Panc1 (cell line): ENCODE results near the gene ENO1. TPM values are rescaled to one million over a fixed set of nuclear protein-coding genes. Genes with fewer than 3 reads are reported as not detected.

ENCODE experiments used
- ATAC-seq: fragments of 200-7000 bp; cut with Tn5 transposase; 2 replicates; pipeline ENCODE4 v1.9.1; 2020; ENCODE audit warnings: mild to moderate bottlenecking, moderate library complexity
- BruUV-seq: library from RNA; stranded (reverse); fragments of 400-500 nt; replicated peaks from 2 replicates; lab custom pipeline; 2021; lab: Mats Ljungman, UMichigan
- CTCF ChIA-PET: fragments of 300-600 bp; sonication (Branson Sonifier 250); formaldehyde crosslinking; loops from one replicate; lab custom pipeline; 2022; ENCODE audit warnings: antibody characterized with exemption; lab: Charles Lee
- POLR2A ChIA-PET: fragments of 300-600 bp; sonication (Branson Sonifier 250); formaldehyde crosslinking; loops from one replicate; lab custom pipeline; 2022; ENCODE audit warnings: antibody characterized with exemption; lab: Charles Lee
- DNase-seq: peaks from one replicate; pipeline ENCODE4 v3.0.0-alpha.2; 2010; ENCODE audit warnings: low read depth, low spot score
- H3K27ac ChIP-seq: 2 replicates; pipeline ENCODE4 v1.5.1; 2011; ENCODE audit warnings: mild to moderate bottlenecking, low read length, inconsistent platforms
- H3K27me3 ChIP-seq: fragments of 200-500 bp; sonication (Bioruptor generic); 2 replicates; pipeline ENCODE4 v1.6.0; 2014; ENCODE audit warnings: low read length, inconsistent platforms; ENCODE audit not compliant: control insufficient read depth, insufficient read depth
- H3K36me3 ChIP-seq: fragments of 200-500 bp; sonication (Bioruptor generic); 2 replicates; pipeline ENCODE4 v1.5.1; 2014; ENCODE audit warnings: inconsistent platforms, mild to moderate bottlenecking, low read length, moderate library complexity; ENCODE audit not compliant: control insufficient read depth, insufficient read depth
- H3K4me1 ChIP-seq: 2 replicates; pipeline ENCODE4 v1.5.1; 2011; ENCODE audit warnings: inconsistent platforms, mild to moderate bottlenecking, low read length, moderate library complexity; ENCODE audit not compliant: control insufficient read depth, insufficient read depth
- H3K4me3 ChIP-seq, 2 experiments: 2 replicates each; pipeline ENCODE4 v1.5.1; 2011 to 2012; ENCODE audit warnings: low read depth in 2 of 2, low read length in 2 of 2, mild to moderate bottlenecking in 2 of 2, inconsistent platforms in 1 of 2, moderate library complexity in 1 of 2
- H3K9me3 ChIP-seq: fragments of 200-500 bp; sonication (Bioruptor generic); 2 replicates; pipeline ENCODE4 v1.5.1; 2014; ENCODE audit warnings: low read depth, mild to moderate bottlenecking, inconsistent platforms, low read length, moderate library complexity; ENCODE audit not compliant: control insufficient read depth, insufficient read depth
- POLR2AphosphoS5 ChIP-seq: IDR thresholded peaks from 2 replicates; pipeline ENCODE4 v1.6.1; 2012; ENCODE audit warnings: mild to moderate bottlenecking, low read depth, low read length, moderate library complexity
- REST ChIP-seq, 2 experiments: IDR thresholded peaks; 2 replicates each; pipeline ENCODE4 v1.6.1; 2011 to 2012; ENCODE audit warnings: low read depth in 2 of 2, control low read depth in 1 of 2, low read length in 1 of 2, mild to moderate bottlenecking in 1 of 2, moderate library complexity in 1 of 2; ENCODE audit not compliant: insufficient read depth in 1 of 2
- SIN3A ChIP-seq: IDR thresholded peaks from 2 replicates; pipeline ENCODE4 v1.6.1; 2012; ENCODE audit warnings: low read depth, mild to moderate bottlenecking, low read length, moderate library complexity, borderline replicate concordance; ENCODE audit not compliant: insufficient read depth
- in situ Hi-C: cut with HindIII; loops from 2 replicates; pipeline ENCODE4 v1.10.0; 2016; ENCODE audit warnings: low sequenced_read_pairs, low pct_unique_long_range_greater_than_20kb
- intact Hi-C: fragments of 100-400 bp; cut with micrococcal nuclease; formaldehyde crosslinking; loops from one replicate; pipeline ENCODE4 v1.10.0; 2022; ENCODE audit not compliant: unreplicated experiment
- total RNA-seq: library from RNA; stranded (reverse); gene quantifications from one replicate; pipeline ENCODE4 v1.2.1, GENCODE V29; 2021; ENCODE audit not compliant: unreplicated experiment
- TF ChIP-seq, protein P1 (sequence below): fragments of 450-650 bp; IDR thresholded peaks from 2 replicates; pipeline ENCODE4 v1.5.1; 2017; ENCODE audit warnings: mild to moderate bottlenecking

Gene ENO1
- total RNA-seq, 1 experiment from 2014 or later: 2,480 TPM

- DNase-seq (no peak), ATAC-seq (no peak)
- BruUV-seq: no TSS peak
- Histone ChIP-seq H3K36me3 (peaks cover 56% of the 10 kb centered on the region), H3K27ac (peak overlapping the region; percentile 100), H3K4me3 (peak overlapping the region; percentile 94 to 97), H3K9me3 (no peaks in the 10 kb centered on the region), H3K4me1 (peaks cover 65% of the 10 kb centered on the region), H3K27me3 (no peaks in the 10 kb centered on the region)
- POLR2A ChIA-PET: interaction anchor here (0.6 to 0.8 kb wide), 4 partner anchors 9 to 897 kb away, joined by 3 to 7 read pairs (median 6); no protein-coding TSS in a partner anchor
- TF ChIP-seq, protein P1, sequence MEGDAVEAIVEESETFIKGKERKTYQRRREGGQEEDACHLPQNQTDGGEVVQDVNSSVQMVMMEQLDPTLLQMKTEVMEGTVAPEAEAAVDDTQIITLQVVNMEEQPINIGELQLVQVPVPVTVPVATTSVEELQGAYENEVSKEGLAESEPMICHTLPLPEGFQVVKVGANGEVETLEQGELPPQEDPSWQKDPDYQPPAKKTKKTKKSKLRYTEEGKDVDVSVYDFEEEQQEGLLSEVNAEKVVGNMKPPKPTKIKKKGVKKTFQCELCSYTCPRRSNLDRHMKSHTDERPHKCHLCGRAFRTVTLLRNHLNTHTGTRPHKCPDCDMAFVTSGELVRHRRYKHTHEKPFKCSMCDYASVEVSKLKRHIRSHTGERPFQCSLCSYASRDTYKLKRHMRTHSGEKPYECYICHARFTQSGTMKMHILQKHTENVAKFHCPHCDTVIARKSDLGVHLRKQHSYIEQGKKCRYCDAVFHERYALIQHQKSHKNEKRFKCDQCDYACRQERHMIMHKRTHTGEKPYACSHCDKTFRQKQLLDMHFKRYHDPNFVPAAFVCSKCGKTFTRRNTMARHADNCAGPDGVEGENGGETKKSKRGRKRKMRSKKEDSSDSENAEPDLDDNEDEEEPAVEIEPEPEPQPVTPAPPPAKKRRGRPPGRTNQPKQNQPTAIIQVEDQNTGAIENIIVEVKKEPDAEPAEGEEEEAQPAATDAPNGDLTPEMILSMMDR: no peak
- TF ChIP-seq POLR2AphosphoS5: 0 out of 2 replicates have a peak, but pooled peaks have one; percentile 0
- CTCF ChIA-PET: interaction anchor here (0.7 kb wide), 2 partner anchors 71 to 477 kb away, joined by 6 to 7 read pairs; partner anchors contain the start of gene CA6
- intact Hi-C loops (no loop called here), in situ Hi-C loops (no loop called here)
These were observed 4.0 kb downstream of the ENO1 start for GRCh38 chr1:8874230-8875201.

- peak overlapping the region; percentile 94 to 97 for H3K4me3 ChIP-seq
- H3K27me3 ChIP-seq: no peaks in the 10 kb centered on the region
- POLR2A ChIA-PET: interaction anchor here (0.6 to 0.8 kb wide), 2 partner anchors 8 to 10 kb away, joined by 3 to 7 read pairs; no protein-coding TSS in a partner anchor
- ATAC-seq (peak; percentile 75), DNase-seq (peak; percentile 97)
- peaks cover 62% of the 10 kb centered on the region for H3K36me3 ChIP-seq
- intact Hi-C loops (no loop called here), in situ Hi-C loops (no loop called here)
- no TSS peak for BruUV-seq
- no peaks in the 10 kb centered on the region for H3K9me3 ChIP-seq
- H3K4me1 ChIP-seq: peaks cover 69% of the 10 kb centered on the region
- CTCF ChIA-PET: no interaction called here
- H3K27ac ChIP-seq: peak overlapping the region; percentile 100
- TF ChIP-seq SIN3A: no peak
- TF ChIP-seq POLR2AphosphoS5: peak; percentile 88
These were observed 4.8 kb downstream of the ENO1 start for GRCh38 chr1:8873506-8874229.

- Histone ChIP-seq H3K27ac (peak overlapping the region; percentile 100), H3K4me3 (peak overlapping the region; percentile 10 to 97; a peak in 2 of 4 replicates), H3K36me3 (peaks cover 65% of the 10 kb centered on the region), H3K9me3 (no peaks in the 10 kb centered on the region), H3K27me3 (no peaks in the 10 kb centered on the region), H3K4me1 (peaks cover 74% of the 10 kb centered on the region)
- ChIA-PET POLR2A (no interaction called here), CTCF (no interaction called here)
- in situ Hi-C loops (no loop called here), intact Hi-C loops (no loop called here)
- BruUV-seq: no TSS peak
- TF ChIP-seq, protein P1: no peak
- no peak for TF ChIP-seq REST (IDR thresholded peaks at IDR 0.05; ENCODE audit: insufficient read depth in 1 of 2, low read depth in 2 of 2, low read length in 1 of 2)
- TF ChIP-seq POLR2AphosphoS5: no peak
- TF ChIP-seq SIN3A: no peak
- DNase-seq (no peak), ATAC-seq (no peak)
These were observed 5.5 kb downstream of the ENO1 start for GRCh38 chr1:8873001-8873400.
